GM18511 (cell line): ENCODE results near the gene PSMB2.
A peak's percentile ranks its signal among the peaks of the same experiment; 100 is the strongest.

ENCODE experiments used
- ATAC-seq: cut with Tn5 transposase; IDR thresholded peaks from one replicate; pipeline ENCODE4 v1.9.1; 2021; ENCODE audit warnings: mild to moderate bottlenecking, moderate library complexity; ENCODE audit not compliant: unreplicated experiment

PSMB2 gene

GRCh38 chr1:35574125-35574654, 67.1 kb downstream of the PSMB2 start:
- no peak for ATAC-seq

GRCh38 chr1:35573198-35574124, 67.9 kb downstream of the PSMB2 start, which contains the start of gene TFAP2E:
TFAP2E (plus strand) TSS chr1:35573314; CDS start chr1:35573578, 264 bp downstream.
- no peak for ATAC-seq

- ATAC-seq, result no peak
These were observed 69.0 kb downstream of the PSMB2 start for GRCh38 chr1:35572296-35572695.

- ATAC-seq, result no peak
These were observed 70.1 kb downstream of the PSMB2 start for GRCh38 chr1:35571263-35571662.

GRCh38 chr1:35570589-35571137, 70.7 kb downstream of the PSMB2 start:
- no peak for ATAC-seq

GRCh38 chr1:35569936-35570335, 71.4 kb downstream of the PSMB2 start:
- ATAC-seq, result no peak

GRCh38 chr1:35568975-35569395, 72.3 kb downstream of the PSMB2 start:
- no peak for ATAC-seq

GRCh38 chr1:35567947-35568558, 73.3 kb downstream of the PSMB2 start:
- no peak for ATAC-seq

- ATAC-seq, result no peak
These were observed 75.6 kb downstream of the PSMB2 start for GRCh38 chr1:35565742-35566133.

GRCh38 chr1:35564884-35565741, 76.2 kb downstream of the PSMB2 start:
- no peak for ATAC-seq

GRCh38 chr1:35564037-35564883, 77.1 kb downstream of the PSMB2 start:
- ATAC-seq, result peak; percentile 46

GRCh38 chr1:35563166-35563565, 78.2 kb downstream of the PSMB2 start:
- no peak for ATAC-seq

- ATAC-seq, result no peak
These were observed 79.2 kb downstream of the PSMB2 start for GRCh38 chr1:35561972-35562680.

- no peak for ATAC-seq
These were observed 79.9 kb downstream of the PSMB2 start for GRCh38 chr1:35561297-35561971.

- ATAC-seq, result no peak
These were observed 80.8 kb downstream of the PSMB2 start for GRCh38 chr1:35560256-35561225.

- no peak for ATAC-seq
These were observed 81.9 kb downstream of the PSMB2 start for GRCh38 chr1:35559317-35559944.
